ENCODE measurements around the gene DHRS4L2.
"Not testable (repeated sequence)": the region's sequence is repeated elsewhere in the genome, so short reads cannot be mapped to it uniquely, and the experiment has no call there.

- not testable (repeated sequence) for TF ChIP-seq CTCF (IDR thresholded peaks at IDR 0.05; ENCODE audit: insufficient read depth, low read length, poor library complexity, severe bottlenecking); EZH2phosphoT487 (conservative IDR thresholded peaks at IDR 0.05; ENCODE audit: low read length)
These were observed 6.5 kb upstream of the DHRS4L2 start for GRCh38 chr14:23981951-23982813.

Data from SU-DHL-6 (cell line).